ENCODE data around the gene GPR160. TPM values are rescaled to one million over a fixed set of nuclear protein-coding genes. Genes with fewer than 3 reads are reported as not detected.
"Not testable (repeated sequence)": the region's sequence is repeated elsewhere in the genome, so short reads cannot be mapped to it uniquely, and the experiment has no call there.

GPR160 gene
- total RNA-seq, 4 donors from 2014 or later, result 0.62 to 2.1 (median 1.2) TPM

GRCh38 chr3:170012683-170013400 is 25.0 kb upstream of the GPR160 start:
- no peaks in the 10 kb centered on the region for H3K9me3 ChIP-seq

GRCh38 chr3:170016057-170016456 is 21.7 kb upstream of the GPR160 start:
- DNase-seq (no peak), ATAC-seq (no peak)
- no peaks in the 10 kb centered on the region for H3K27me3 ChIP-seq
- H3K4me1 ChIP-seq, result no peaks in the 10 kb centered on the region
- no peaks in the 10 kb centered on the region for H3K9me3 ChIP-seq
- in situ Hi-C loops (cut with MboI; ENCODE audit: low sequenced_read_pairs in 4 of 4) (no loop called here), intact Hi-C loops (cut with DNase I; ENCODE audit: low total_unique reads) (no loop called here)
- no peak for TF ChIP-seq CTCF (IDR thresholded peaks at IDR 0.05 in 4 of 5, conservative IDR thresholded peaks at IDR 0.05 in 1 of 5)
- TF ChIP-seq POLR2A (IDR thresholded peaks at IDR 0.05), result no peak
- no peak overlapping the region for H3K4me3 ChIP-seq
- no peak overlapping the region for H3K27ac ChIP-seq
- no peaks in the 10 kb centered on the region for H3K36me3 ChIP-seq

More at GRCh38 chr3:170012683-170013400, 25.0 kb upstream of the GPR160 start:
- TF ChIP-seq POLR2A (IDR thresholded peaks at IDR 0.05) (no peak), CTCF (IDR thresholded peaks at IDR 0.05 in 4 of 5, conservative IDR thresholded peaks at IDR 0.05 in 1 of 5) (no peak)
- Histone ChIP-seq H3K36me3 (no peaks in the 10 kb centered on the region), H3K4me1 (no peaks in the 10 kb centered on the region), H3K27ac (no peak overlapping the region), H3K27me3 (no peaks in the 10 kb centered on the region), H3K4me3 (no peak overlapping the region)
- in situ Hi-C loops (cut with MboI; ENCODE audit: low sequenced_read_pairs in 4 of 4) (no loop called here), intact Hi-C loops (cut with DNase I; ENCODE audit: low total_unique reads) (no loop called here)
- DNase-seq, result no peak
- ATAC-seq, result no peak

- H3K9me3 ChIP-seq; H3K4me1 ChIP-seq; ATAC-seq; H3K36me3 ChIP-seq; H3K4me3 ChIP-seq; DNase-seq; H3K27ac ChIP-seq; H3K27me3 ChIP-seq; in situ Hi-C loops (cut with MboI; ENCODE audit: low sequenced_read_pairs in 4 of 4); intact Hi-C loops (cut with DNase I; ENCODE audit: low total_unique reads): not testable (repeated sequence)
These were observed 18.5 kb upstream of the GPR160 start for GRCh38 chr3:170019306-170019705.

GRCh38 chr3:170021083-170021482 is 16.7 kb upstream of the GPR160 start:
- Histone ChIP-seq H3K4me1 (no peaks in the 10 kb centered on the region), H3K27ac (no peak overlapping the region), H3K36me3 (no peaks in the 10 kb centered on the region), H3K4me3 (no peak overlapping the region), H3K27me3 (no peaks in the 10 kb centered on the region), H3K9me3 (no peaks in the 10 kb centered on the region)
- DNase-seq (no peak), ATAC-seq (no peak)
- in situ Hi-C loops (cut with MboI; ENCODE audit: low sequenced_read_pairs in 4 of 4), result no loop called here
- TF ChIP-seq POLR2A (IDR thresholded peaks at IDR 0.05) (no peak), CTCF (IDR thresholded peaks at IDR 0.05 in 4 of 5, conservative IDR thresholded peaks at IDR 0.05 in 1 of 5) (no peak)
- intact Hi-C loops (cut with DNase I; ENCODE audit: low total_unique reads), result no loop called here

GRCh38 chr3:170022336-170022735 is 15.5 kb upstream of the GPR160 start:
- Histone ChIP-seq H3K9me3 (no peaks in the 10 kb centered on the region), H3K27me3 (no peaks in the 10 kb centered on the region), H3K4me3 (no peak overlapping the region), H3K4me1 (no peaks in the 10 kb centered on the region), H3K27ac (no peak overlapping the region), H3K36me3 (no peaks in the 10 kb centered on the region)
- DNase-seq (no peak), ATAC-seq (no peak)
- in situ Hi-C loops (cut with MboI; ENCODE audit: low sequenced_read_pairs in 4 of 4), result no loop called here
- intact Hi-C loops (cut with DNase I; ENCODE audit: low total_unique reads), result no loop called here
- TF ChIP-seq POLR2A (IDR thresholded peaks at IDR 0.05), result no peak
- no peak for TF ChIP-seq CTCF (IDR thresholded peaks at IDR 0.05 in 4 of 5, conservative IDR thresholded peaks at IDR 0.05 in 1 of 5)
